ENCODE data around the gene WWOX. TPM values are rescaled to one million over a fixed set of nuclear protein-coding genes. Genes with fewer than 3 reads are reported as not detected.

Gene WWOX
- polyA plus RNA-seq, 1 donor (not counting 4 experiments of a cell fraction or from before 2014, with no cell fraction given) = 5.1 TPM

DNA sequence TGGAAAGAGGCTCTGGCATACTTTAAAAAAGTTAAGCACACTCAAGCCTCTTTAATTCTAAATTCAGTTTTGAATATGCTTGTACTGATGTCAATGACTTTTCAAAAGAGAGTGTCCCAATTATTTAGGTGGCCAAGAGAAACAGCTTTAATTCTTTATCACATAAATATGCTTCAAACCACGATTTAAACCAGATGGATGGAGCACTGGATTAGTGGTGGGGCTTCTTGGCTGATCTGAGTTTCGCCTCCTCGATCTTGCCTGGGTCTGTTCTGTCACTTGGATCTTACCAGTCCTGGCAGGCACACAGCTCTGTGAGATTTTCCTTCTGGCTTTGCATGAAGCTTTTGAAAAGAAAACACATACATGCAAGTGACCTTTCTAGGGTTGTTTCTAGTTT lies 1033.2 kb downstream of the WWOX start:
- no peak overlapping the region for H3K4me2 ChIP-seq (ENCODE audit: control insufficient read depth, extremely low read depth, insufficient read depth, low read depth, low read length)
- no peak overlapping the region for H3K27ac ChIP-seq (ENCODE audit: control insufficient read depth, insufficient read depth, low read length)
- no peaks in the 10 kb centered on the region for H3K27me3 ChIP-seq (ENCODE audit: control insufficient read depth, extremely low read depth, insufficient read depth, low read length)
- no peaks in the 10 kb centered on the region for H4K20me1 ChIP-seq (ENCODE audit: control insufficient read depth, extremely low read depth, insufficient read depth, low read length)
- dilution Hi-C loops (cut with MboI; ENCODE audit: extremely low pct_ligation_motif_present, low sequenced_read_pairs) = no loop called here
- FAIRE-seq = no peak
- no peaks in the 10 kb centered on the region for H3K9me1 ChIP-seq (ENCODE audit: control insufficient read depth, extremely low read depth, insufficient read depth, low read length)
- H3K79me2 ChIP-seq (ENCODE audit: control insufficient read depth, insufficient read depth, low read length) = no peaks in the 10 kb centered on the region
- H3K9ac ChIP-seq (ENCODE audit: control insufficient read depth, extremely low read depth, insufficient read depth, low read length) = no peak overlapping the region
- no peaks in the 10 kb centered on the region for H3K9me3 ChIP-seq (ENCODE audit: control insufficient read depth, low read depth, low read length)
- H3K36me3 ChIP-seq (ENCODE audit: control insufficient read depth in 2 of 2, extremely low read depth in 1 of 2, insufficient read depth in 2 of 2, low read length in 2 of 2) = no peaks in the 10 kb centered on the region
- TF ChIP-seq EZH2 (IDR thresholded peaks at IDR 0.05; ENCODE audit: low read length) = no peak
- TF ChIP-seq, protein P1, sequence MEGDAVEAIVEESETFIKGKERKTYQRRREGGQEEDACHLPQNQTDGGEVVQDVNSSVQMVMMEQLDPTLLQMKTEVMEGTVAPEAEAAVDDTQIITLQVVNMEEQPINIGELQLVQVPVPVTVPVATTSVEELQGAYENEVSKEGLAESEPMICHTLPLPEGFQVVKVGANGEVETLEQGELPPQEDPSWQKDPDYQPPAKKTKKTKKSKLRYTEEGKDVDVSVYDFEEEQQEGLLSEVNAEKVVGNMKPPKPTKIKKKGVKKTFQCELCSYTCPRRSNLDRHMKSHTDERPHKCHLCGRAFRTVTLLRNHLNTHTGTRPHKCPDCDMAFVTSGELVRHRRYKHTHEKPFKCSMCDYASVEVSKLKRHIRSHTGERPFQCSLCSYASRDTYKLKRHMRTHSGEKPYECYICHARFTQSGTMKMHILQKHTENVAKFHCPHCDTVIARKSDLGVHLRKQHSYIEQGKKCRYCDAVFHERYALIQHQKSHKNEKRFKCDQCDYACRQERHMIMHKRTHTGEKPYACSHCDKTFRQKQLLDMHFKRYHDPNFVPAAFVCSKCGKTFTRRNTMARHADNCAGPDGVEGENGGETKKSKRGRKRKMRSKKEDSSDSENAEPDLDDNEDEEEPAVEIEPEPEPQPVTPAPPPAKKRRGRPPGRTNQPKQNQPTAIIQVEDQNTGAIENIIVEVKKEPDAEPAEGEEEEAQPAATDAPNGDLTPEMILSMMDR (optimal IDR thresholded peaks at IDR 0.05 in 1 of 3, IDR thresholded peaks at IDR 0.05 in 1 of 3, conservative IDR thresholded peaks at IDR 0.05 in 1 of 3; ENCODE audit: extremely low read depth in 1 of 3, insufficient read depth in 2 of 3, low read length in 3 of 3) = no peak
- DNase-seq (ENCODE audit: low read depth, low spot score) = no peak
- no peak overlapping the region for H3K4me3 ChIP-seq (ENCODE audit: control insufficient read depth in 2 of 3, extremely low read depth in 1 of 3, insufficient read depth in 2 of 3, low read depth in 1 of 3, low read length in 3 of 3)
- no peaks in the 10 kb centered on the region for H3K4me1 ChIP-seq (ENCODE audit: control insufficient read depth, extremely low read depth, insufficient read depth, low read length)
- no peak overlapping the region for H2AFZ ChIP-seq (ENCODE audit: control insufficient read depth, low read length)

DNA sequence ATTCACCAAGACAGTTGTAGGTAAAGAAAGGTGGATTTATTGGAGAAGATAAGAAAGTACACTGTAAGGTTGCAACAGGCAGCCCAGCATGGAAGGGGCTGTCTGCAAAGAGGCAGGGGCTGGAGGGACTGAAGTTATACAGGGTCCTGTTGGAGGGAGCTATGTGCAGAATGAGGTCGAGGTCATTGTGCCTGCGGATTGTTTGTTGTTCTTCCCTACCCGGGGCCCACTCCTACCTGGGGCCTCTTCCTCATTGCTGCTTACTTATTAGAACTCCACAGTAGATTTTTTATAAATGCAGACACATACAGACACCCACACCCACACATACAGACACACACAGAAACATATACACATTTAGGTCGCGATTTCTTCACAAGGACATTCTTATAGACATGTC lies 1034.8 kb downstream of the WWOX start:
- H3K4me3 ChIP-seq (ENCODE audit: control insufficient read depth in 2 of 3, extremely low read depth in 1 of 3, insufficient read depth in 2 of 3, low read depth in 1 of 3, low read length in 3 of 3) = no peak overlapping the region
- H2AFZ ChIP-seq (ENCODE audit: control insufficient read depth, low read length) = no peak overlapping the region
- dilution Hi-C loops (cut with MboI; ENCODE audit: extremely low pct_ligation_motif_present, low sequenced_read_pairs) = no loop called here
- H3K27ac ChIP-seq (ENCODE audit: control insufficient read depth, insufficient read depth, low read length) = no peak overlapping the region
- H3K27me3 ChIP-seq (ENCODE audit: control insufficient read depth, extremely low read depth, insufficient read depth, low read length) = no peaks in the 10 kb centered on the region
- H3K4me1 ChIP-seq (ENCODE audit: control insufficient read depth, extremely low read depth, insufficient read depth, low read length) = no peaks in the 10 kb centered on the region
- H3K79me2 ChIP-seq (ENCODE audit: control insufficient read depth, insufficient read depth, low read length) = no peaks in the 10 kb centered on the region
- TF ChIP-seq, protein P1 (optimal IDR thresholded peaks at IDR 0.05 in 1 of 3, IDR thresholded peaks at IDR 0.05 in 1 of 3, conservative IDR thresholded peaks at IDR 0.05 in 1 of 3; ENCODE audit: extremely low read depth in 1 of 3, insufficient read depth in 2 of 3, low read length in 3 of 3) = no peak
- no peak for TF ChIP-seq EZH2 (IDR thresholded peaks at IDR 0.05; ENCODE audit: low read length)
- no peak overlapping the region for H3K9ac ChIP-seq (ENCODE audit: control insufficient read depth, extremely low read depth, insufficient read depth, low read length)
- no peaks in the 10 kb centered on the region for H3K9me3 ChIP-seq (ENCODE audit: control insufficient read depth, low read depth, low read length)
- no peaks in the 10 kb centered on the region for H3K9me1 ChIP-seq (ENCODE audit: control insufficient read depth, extremely low read depth, insufficient read depth, low read length)
- H4K20me1 ChIP-seq (ENCODE audit: control insufficient read depth, extremely low read depth, insufficient read depth, low read length) = no peaks in the 10 kb centered on the region
- DNase-seq (ENCODE audit: low read depth, low spot score) (no peak), FAIRE-seq (no peak)
- no peaks in the 10 kb centered on the region for H3K36me3 ChIP-seq (ENCODE audit: control insufficient read depth in 2 of 2, extremely low read depth in 1 of 2, insufficient read depth in 2 of 2, low read length in 2 of 2)
- no peak overlapping the region for H3K4me2 ChIP-seq (ENCODE audit: control insufficient read depth, extremely low read depth, insufficient read depth, low read depth, low read length)

Data from keratinocyte (primary cell).